Sigmoid colon (tissue), 7 donors: ENCODE data around the gene SLC5A12. TPM values are rescaled to one million over a fixed set of nuclear protein-coding genes. Genes with fewer than 3 reads are reported as not detected.

Experiments
- DNase-seq: peaks from one replicate; pipeline ENCODE4 v3.0.0-alpha.2; 2019
- H3K27ac ChIP-seq, 4 donors: fragments of 200-600 bp; sonication (generic); one replicate each; pipeline ENCODE4 v1.5.1; 2016 to 2019; ENCODE audit warnings: mild to moderate bottlenecking in 1 of 4
- H3K27me3 ChIP-seq, 3 donors: fragments of 200-600 bp; sonication (generic); one replicate each; pipeline ENCODE4 v1.5.1; 2019; ENCODE audit warnings: mild to moderate bottlenecking in 1 of 3
- H3K36me3 ChIP-seq, 4 donors: fragments of 200-600 bp; sonication (generic); one replicate each; pipeline ENCODE4 v1.5.1; 2016 to 2019
- H3K4me1 ChIP-seq, 4 donors: fragments of 200-600 bp; sonication (generic); one replicate each; pipeline ENCODE4 v1.5.1; 2017 to 2019
- H3K4me3 ChIP-seq, 4 donors: fragments of 200-600 bp; sonication (generic); one replicate each; pipeline ENCODE4 v1.5.1; 2017 to 2019; ENCODE audit warnings: mild to moderate bottlenecking in 2 of 4, moderate library complexity in 1 of 4
- H3K9me3 ChIP-seq, 4 donors: fragments of 200-600 bp in 3 of 4; sonication (generic) in 3 of 4; one replicate each; pipeline versions ENCODE4 v1.5.1 to v1.6.1; 2013 to 2019
- CTCF ChIP-seq, 4 experiments: fragments of 450-650 bp in 3 of 4; fragments of 200-600 bp in 1 of 4; IDR thresholded peaks; one replicate each; pipeline ENCODE4 v1.5.1; 2016 to 2019; ENCODE audit warnings: antibody characterized with exemption in 4 of 4, mild to moderate bottlenecking in 3 of 4, moderate library complexity in 2 of 4
- EP300 ChIP-seq, 4 donors: sonication (generic); formaldehyde crosslinking; IDR thresholded peaks; one replicate each; pipeline ENCODE4 v1.6.1; 2017; ENCODE audit warnings: antibody characterized with exemption in 4 of 4
- POLR2A ChIP-seq, 2 donors: fragments of 450-650 bp; IDR thresholded peaks; one replicate each; pipeline ENCODE4 v1.6.1; 2016; ENCODE audit warnings: antibody characterized with exemption in 2 of 2, mild to moderate bottlenecking in 2 of 2, moderate library complexity in 2 of 2
- POLR2AphosphoS5 ChIP-seq, 4 donors: sonication (generic); formaldehyde crosslinking; IDR thresholded peaks; one replicate each; pipeline ENCODE4 v1.6.1; 2017; ENCODE audit warnings: antibody characterized with exemption in 4 of 4
- WGBS, 2 donors: extraction: QIAGEN DNeasy Blood & Tissue Kit; methylation state at CpG; one replicate each; pipeline ENCODE4 v1.1.7; 2013; 5-methylcytosine and 5-hydroxymethylcytosine counted together
- intact Hi-C: fragments of 100-400 bp; cut with DNase I; formaldehyde crosslinking; loops from one replicate; pipeline ENCODE4 v1.15.1; 2023
- polyA plus RNA-seq, 3 donors: library from polyadenylated mRNA; stranded (reverse); fragments of 200-250 nt; gene quantifications; one replicate each; pipeline ENCODE4 v1.2.3, GENCODE V29; 2013
- total RNA-seq, 4 donors: library from RNA; depleted of rRNA; stranded (reverse); fragments of >200 nt; gene quantifications; one replicate each; pipeline ENCODE4 v1.1.0, GENCODE V29; 2016
- donor health status: healthy with polysubstance abuse.
- donor health status: Bipolar disorder and iron deficiency.
- donor health status: healthy.

SLC5A12 gene
- total and polyA plus RNA-seq, 7 donors, result under 0.01 to 0.23 (median 0.04) TPM; not detected in 3

DNA sequence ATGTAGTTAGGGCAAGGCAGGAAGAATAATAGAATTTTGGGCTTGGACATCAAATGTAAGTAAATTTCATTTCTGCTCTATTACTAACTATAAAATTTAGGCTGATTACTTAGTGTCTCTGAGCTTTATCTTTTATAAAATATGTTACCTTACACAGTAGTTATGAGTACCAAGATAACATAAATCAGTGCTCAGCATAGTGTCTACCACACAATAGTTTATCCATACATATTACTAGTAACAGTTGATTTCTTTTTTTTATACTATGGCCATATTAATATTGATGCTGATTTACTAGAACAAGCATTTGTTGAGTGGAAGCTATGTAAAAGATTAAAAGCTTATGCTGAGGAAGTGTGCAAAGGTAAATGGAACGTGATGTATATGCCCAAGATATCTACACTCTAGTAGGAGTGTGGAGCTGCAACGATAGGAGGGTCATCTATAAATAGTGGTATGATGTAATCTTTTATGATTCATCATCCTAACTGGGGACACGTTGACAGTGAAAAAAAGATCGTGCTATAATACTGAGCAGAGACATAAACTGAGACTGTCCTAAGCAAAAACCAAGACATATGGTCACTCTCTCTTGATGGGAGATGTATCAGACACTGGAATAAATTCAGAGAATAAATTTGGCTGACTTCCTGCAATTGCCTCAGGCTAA, 8.7 kb upstream of the SLC5A12 start:
- H3K27me3 ChIP-seq, result no peaks in the 10 kb centered on the region
- intact Hi-C loops, result no loop called here
- H3K36me3 ChIP-seq, result no peaks in the 10 kb centered on the region
- DNase-seq, result no peak
- WGBS, 2 donors, result 12 to 42% methylated on average over 4 of the region's 4 CpGs
- no peak overlapping the region for H3K4me3 ChIP-seq
- no peak for TF ChIP-seq POLR2A (IDR thresholded peaks at IDR 0.05)
- peaks cover 0 to 12% (median 7%) of the 10 kb centered on the region in 4 donors for H3K4me1 ChIP-seq
- no peaks in the 10 kb centered on the region for H3K9me3 ChIP-seq
- no peak overlapping the region for H3K27ac ChIP-seq

DNA sequence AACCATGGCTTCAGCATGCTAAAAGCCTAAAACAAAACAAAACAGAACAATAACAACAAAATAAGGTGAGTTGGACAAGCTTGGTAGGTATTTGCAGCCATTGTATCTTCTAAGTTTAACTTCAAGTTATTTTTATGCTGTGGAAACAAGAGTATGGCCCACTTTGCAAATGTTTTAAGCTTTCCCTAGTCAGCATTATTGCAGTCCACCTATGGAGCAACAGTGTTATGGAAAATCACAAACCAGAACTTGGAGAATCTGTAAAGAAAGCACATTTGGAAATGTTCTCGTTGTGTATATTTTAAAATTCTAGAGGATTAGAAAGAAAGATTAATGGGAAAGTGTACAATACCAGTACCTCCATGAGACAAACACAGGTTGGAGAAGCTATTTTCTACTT, 7.4 kb upstream of the SLC5A12 start:
- H3K4me3 ChIP-seq, result no peak overlapping the region
- H3K4me1 ChIP-seq, result peaks cover 0 to 12% (median 7%) of the 10 kb centered on the region in 4 donors
- TF ChIP-seq POLR2A (IDR thresholded peaks at IDR 0.05) (no peak), CTCF (IDR thresholded peaks at IDR 0.05) (no peak), POLR2AphosphoS5 (IDR thresholded peaks at IDR 0.05) (no peak), EP300 (IDR thresholded peaks at IDR 0.05) (no peak)
- no peak for DNase-seq
- no peaks in the 10 kb centered on the region for H3K36me3 ChIP-seq
- intact Hi-C loops, result no loop called here
- WGBS, 2 donors, result 86% methylated on average over 1 of the region's 1 CpG
- no peaks in the 10 kb centered on the region for H3K9me3 ChIP-seq
- no peak overlapping the region for H3K27ac ChIP-seq
- no peaks in the 10 kb centered on the region for H3K27me3 ChIP-seq

DNA sequence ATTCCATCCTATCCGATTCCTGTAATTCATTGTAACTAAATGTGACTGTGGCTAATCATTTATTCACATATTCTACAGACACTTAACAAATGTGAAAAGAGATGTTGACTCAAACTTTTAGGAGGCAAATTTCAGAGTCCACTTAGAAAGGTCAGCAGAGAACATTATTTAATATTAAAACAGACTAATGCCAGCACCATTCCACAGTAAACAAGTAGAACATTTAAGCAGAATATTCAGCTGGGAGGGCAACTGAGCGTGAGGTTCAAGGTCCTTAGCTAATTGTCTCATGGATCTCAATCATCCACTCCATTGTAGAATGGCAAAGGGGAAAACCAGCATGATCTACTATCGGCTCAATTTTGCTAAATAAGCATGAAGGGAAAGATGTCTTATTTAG, 5.1 kb upstream of the SLC5A12 start:
- intact Hi-C loops, result no loop called here
- Histone ChIP-seq H3K27me3 (no peaks in the 10 kb centered on the region), H3K36me3 (no peaks in the 10 kb centered on the region), H3K4me3 (no peak overlapping the region), H3K9me3 (no peaks in the 10 kb centered on the region), H3K4me1 (peaks cover 0 to 14% (median 7%) of the 10 kb centered on the region in 4 donors), H3K27ac (no peak overlapping the region)
- DNase-seq, result no peak
- WGBS, 2 donors, result 92 to 93% methylated on average over 3 of the region's 3 CpGs
- TF ChIP-seq POLR2A (IDR thresholded peaks at IDR 0.05), result no peak
- TF ChIP-seq CTCF (IDR thresholded peaks at IDR 0.05), result no peak
- TF ChIP-seq POLR2AphosphoS5 (IDR thresholded peaks at IDR 0.05), result no peak
- TF ChIP-seq EP300 (IDR thresholded peaks at IDR 0.05), result no peak

- DNase-seq, result no peak
- no peaks in the 10 kb centered on the region for H3K9me3 ChIP-seq
- H3K36me3 ChIP-seq, result no peaks in the 10 kb centered on the region
- H3K4me1 ChIP-seq, result peaks cover 0 to 24% (median 18%) of the 10 kb centered on the region in 4 donors
- no peak overlapping the region for H3K4me3 ChIP-seq
- H3K27me3 ChIP-seq, result no peaks in the 10 kb centered on the region
- intact Hi-C loops, result no loop called here
- H3K27ac ChIP-seq, result no peak overlapping the region
- no peak for TF ChIP-seq CTCF (IDR thresholded peaks at IDR 0.05)
- TF ChIP-seq POLR2A (IDR thresholded peaks at IDR 0.05), result no peak
- TF ChIP-seq POLR2AphosphoS5 (IDR thresholded peaks at IDR 0.05), result no peak
- no peak for TF ChIP-seq EP300 (IDR thresholded peaks at IDR 0.05)
- WGBS, 2 donors, result 48 to 74% methylated on average over 2 of the region's 2 CpGs
These were observed 1.9 kb downstream of the SLC5A12 start for GRCh38 chr11:26719998-26720397.

- Histone ChIP-seq H3K27ac (no peak overlapping the region), H3K36me3 (no peaks in the 10 kb centered on the region), H3K9me3 (no peaks in the 10 kb centered on the region), H3K4me1 (peaks cover 0 to 26% (median 19%) of the 10 kb centered on the region in 4 donors), H3K4me3 (no peak overlapping the region), H3K27me3 (no peaks in the 10 kb centered on the region)
- 71 to 81% methylated on average over 2 of the region's 2 CpGs for WGBS, 2 donors
- no peak for DNase-seq
- TF ChIP-seq POLR2AphosphoS5 (IDR thresholded peaks at IDR 0.05) (no peak), POLR2A (IDR thresholded peaks at IDR 0.05) (no peak), CTCF (IDR thresholded peaks at IDR 0.05) (no peak), EP300 (IDR thresholded peaks at IDR 0.05) (no peak)
- intact Hi-C loops, result no loop called here
These were observed 2.4 kb downstream of the SLC5A12 start for GRCh38 chr11:26719289-26719973.
